ENCODE results near the gene HOXC10. TPM values are rescaled to one million over a fixed set of nuclear protein-coding genes. Genes with fewer than 3 reads are reported as not detected.

HOXC10 gene
- total and polyA plus RNA-seq, 2 experiments from 2014 or later: not detected

DNA sequence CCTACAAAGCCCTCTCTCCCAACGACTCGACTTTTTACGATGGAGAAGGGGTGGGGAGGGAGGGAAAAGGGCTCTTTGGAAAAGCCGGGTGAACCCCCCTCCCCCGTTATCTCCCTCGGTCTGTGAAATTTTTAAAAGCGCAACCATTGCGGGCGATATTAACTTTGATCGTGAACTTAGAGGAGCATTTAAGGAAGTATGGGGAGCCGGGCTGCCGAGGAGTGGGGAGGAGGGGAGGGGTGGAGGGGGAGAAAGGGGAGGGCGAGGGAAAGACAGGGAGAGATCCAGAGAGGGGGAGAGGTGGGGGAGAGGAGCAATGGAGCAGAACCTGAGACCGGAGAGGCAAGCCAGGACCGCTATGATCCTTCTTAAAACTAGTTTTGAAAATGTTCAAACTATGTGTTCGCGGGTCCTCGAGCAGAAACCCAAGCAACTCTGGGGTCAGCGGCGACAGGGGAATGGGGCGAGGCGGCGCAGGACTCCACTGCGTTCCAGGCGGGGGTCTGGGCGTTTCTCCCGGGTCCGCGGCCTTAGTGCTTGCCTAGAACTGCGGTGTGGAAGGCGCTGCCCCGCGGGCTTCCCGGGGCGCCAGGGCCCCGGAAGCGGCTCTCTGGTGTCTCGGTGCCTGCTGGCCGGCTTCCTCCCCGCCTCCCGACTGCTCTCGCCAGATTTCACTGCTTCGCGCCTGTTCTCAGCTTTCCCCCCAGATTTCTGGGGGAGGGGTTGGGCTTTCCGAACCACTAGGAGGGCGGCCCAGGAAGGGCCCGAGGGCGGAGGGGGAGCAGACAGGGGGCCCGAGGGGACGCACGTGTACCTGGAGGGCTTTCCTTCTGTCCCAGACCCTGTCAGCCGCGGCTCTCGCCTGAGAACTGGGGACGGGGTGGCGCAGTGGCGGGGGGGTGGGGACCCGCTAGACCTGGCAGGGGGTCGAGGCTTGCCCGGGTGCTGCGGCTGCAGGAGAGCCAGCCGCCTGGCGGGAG is 10.6 kb upstream of the HOXC10 start, which contains the start of gene HOTAIR:
Gene HOTAIR, minus strand, starts transcription at position 871 of the 980 bp plus-strand sequence.
- Histone ChIP-seq H3K36me3 (ENCODE audit: insufficient read depth) (no peaks in the 10 kb centered on the region; the same call in 1 of the 2 replicates), H3K4me1 (ENCODE audit: insufficient read depth) (peaks cover 26% of the 10 kb centered on the region), H4K20me1 (replicated peaks; ENCODE audit: insufficient read depth) (peaks cover 36% of the 10 kb centered on the region), H2AFZ (no peak within 1 kb of the TSS), H3K27ac (ENCODE audit: low read depth) (no peak within 1 kb of the TSS), H3K4me3 (peak within 1 kb of the TSS; percentile 47), H3K9me2 (ENCODE audit: insufficient read depth) (no peaks in the 10 kb centered on the region), H3K4me2 (peak within 1 kb of the TSS; percentile 77), H3K27me3 (ENCODE audit: insufficient read depth) (peaks cover 100% of the 10 kb centered on the region), H3F3A (replicated peaks; ENCODE audit: low read depth) (peaks cover 22% of the 10 kb centered on the region), H3K79me2 (replicated peaks; ENCODE audit: insufficient read depth) (no peaks in the 10 kb centered on the region)
- no peak within 1 kb of the TSS for H3K27ac Mint-ChIP-seq
- peak; percentile 5 for ATAC-seq
- peaks cover 99% of the 10 kb centered on the region for H3K27me3 Mint-ChIP-seq (ENCODE audit: insufficient read depth, low read depth, poor library complexity)
- peak; percentile 54 for DNase-seq (ENCODE audit: low spot score)
- no peaks in the 10 kb centered on the region for H3K36me3 Mint-ChIP-seq (ENCODE audit: low read depth)
- no peaks in the 10 kb centered on the region; the same call in 1 of the 3 replicates for H3K9me3 Mint-ChIP-seq
- TF ChIP-seq, protein P1, sequence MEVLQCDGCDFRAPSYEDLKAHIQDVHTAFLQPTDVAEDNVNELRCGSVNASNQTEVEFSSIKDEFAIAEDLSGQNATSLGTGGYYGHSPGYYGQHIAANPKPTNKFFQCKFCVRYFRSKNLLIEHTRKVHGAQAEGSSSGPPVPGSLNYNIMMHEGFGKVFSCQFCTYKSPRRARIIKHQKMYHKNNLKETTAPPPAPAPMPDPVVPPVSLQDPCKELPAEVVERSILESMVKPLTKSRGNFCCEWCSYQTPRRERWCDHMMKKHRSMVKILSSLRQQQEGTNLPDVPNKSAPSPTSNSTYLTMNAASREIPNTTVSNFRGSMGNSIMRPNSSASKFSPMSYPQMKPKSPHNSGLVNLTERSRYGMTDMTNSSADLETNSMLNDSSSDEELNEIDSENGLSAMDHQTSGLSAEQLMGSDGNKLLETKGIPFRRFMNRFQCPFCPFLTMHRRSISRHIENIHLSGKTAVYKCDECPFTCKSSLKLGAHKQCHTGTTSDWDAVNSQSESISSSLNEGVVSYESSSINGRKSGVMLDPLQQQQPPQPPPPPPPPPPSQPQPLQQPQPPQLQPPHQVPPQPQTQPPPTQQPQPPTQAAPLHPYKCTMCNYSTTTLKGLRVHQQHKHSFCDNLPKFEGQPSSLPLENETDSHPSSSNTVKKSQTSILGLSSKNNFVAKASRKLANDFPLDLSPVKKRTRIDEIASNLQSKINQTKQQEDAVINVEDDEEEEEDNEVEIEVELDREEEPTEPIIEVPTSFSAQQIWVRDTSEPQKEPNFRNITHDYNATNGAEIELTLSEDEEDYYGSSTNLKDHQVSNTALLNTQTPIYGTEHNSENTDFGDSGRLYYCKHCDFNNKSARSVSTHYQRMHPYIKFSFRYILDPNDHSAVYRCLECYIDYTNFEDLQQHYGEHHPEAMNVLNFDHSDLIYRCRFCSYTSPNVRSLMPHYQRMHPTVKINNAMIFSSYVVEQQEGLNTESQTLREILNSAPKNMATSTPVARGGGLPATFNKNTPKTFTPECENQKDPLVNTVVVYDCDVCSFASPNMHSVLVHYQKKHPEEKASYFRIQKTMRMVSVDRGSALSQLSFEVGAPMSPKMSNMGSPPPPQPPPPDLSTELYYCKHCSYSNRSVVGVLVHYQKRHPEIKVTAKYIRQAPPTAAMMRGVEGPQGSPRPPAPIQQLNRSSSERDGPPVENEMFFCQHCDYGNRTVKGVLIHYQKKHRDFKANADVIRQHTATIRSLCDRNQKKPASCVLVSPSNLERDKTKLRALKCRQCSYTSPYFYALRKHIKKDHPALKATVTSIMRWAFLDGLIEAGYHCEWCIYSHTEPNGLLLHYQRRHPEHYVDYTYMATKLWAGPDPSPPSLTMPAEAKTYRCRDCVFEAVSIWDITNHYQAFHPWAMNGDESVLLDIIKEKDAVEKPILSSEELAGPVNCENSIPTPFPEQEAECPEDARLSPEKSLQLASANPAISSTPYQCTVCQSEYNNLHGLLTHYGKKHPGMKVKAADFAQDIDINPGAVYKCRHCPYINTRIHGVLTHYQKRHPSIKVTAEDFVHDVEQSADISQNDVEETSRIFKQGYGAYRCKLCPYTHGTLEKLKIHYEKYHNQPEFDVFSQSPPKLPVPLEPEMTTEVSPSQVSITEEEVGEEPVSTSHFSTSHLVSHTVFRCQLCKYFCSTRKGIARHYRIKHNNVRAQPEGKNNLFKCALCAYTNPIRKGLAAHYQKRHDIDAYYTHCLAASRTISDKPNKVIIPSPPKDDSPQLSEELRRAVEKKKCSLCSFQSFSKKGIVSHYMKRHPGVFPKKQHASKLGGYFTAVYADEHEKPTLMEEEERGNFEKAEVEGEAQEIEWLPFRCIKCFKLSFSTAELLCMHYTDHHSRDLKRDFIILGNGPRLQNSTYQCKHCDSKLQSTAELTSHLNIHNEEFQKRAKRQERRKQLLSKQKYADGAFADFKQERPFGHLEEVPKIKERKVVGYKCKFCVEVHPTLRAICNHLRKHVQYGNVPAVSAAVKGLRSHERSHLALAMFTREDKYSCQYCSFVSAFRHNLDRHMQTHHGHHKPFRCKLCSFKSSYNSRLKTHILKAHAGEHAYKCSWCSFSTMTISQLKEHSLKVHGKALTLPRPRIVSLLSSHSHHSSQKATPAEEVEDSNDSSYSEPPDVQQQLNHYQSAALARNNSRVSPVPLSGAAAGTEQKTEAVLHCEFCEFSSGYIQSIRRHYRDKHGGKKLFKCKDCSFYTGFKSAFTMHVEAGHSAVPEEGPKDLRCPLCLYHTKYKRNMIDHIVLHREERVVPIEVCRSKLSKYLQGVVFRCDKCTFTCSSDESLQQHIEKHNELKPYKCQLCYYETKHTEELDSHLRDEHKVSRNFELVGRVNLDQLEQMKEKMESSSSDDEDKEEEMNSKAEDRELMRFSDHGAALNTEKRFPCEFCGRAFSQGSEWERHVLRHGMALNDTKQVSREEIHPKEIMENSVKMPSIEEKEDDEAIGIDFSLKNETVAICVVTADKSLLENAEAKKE (CRISPR knock-in tag; IDR thresholded peaks at IDR 0.05): no peak
- TF ChIP-seq ZNF114 (CRISPR knock-in tag; IDR thresholded peaks at IDR 0.05): no peak
- TF ChIP-seq STAT1 (IDR thresholded peaks at IDR 0.05; ENCODE audit: unreplicated experiment): no peak
- peak; percentile 76 for TF ChIP-seq EZH2 (IDR thresholded peaks at IDR 0.05; ENCODE audit: low read depth, unreplicated experiment)
- no peak for TF ChIP-seq CREB1 (CRISPR knock-in tag; IDR thresholded peaks at IDR 0.05; ENCODE audit: low read depth)
- TF ChIP-seq ZNF331 (CRISPR knock-in tag; IDR thresholded peaks at IDR 0.05; ENCODE audit: low read depth): no peak
- peak; percentile 94 for TF ChIP-seq EZH2phosphoT487 (IDR thresholded peaks at IDR 0.05; ENCODE audit: unreplicated experiment)
- H3K4me3 Mint-ChIP-seq: peak within 1 kb of the TSS; percentile 51
- peaks cover 25% of the 10 kb centered on the region for H3K4me1 Mint-ChIP-seq

Measured in GM23338 (cell line).